ACC112 (cell line): ENCODE results near the gene FBXL2.
"Not testable (repeated sequence)": the region's sequence is repeated elsewhere in the genome, so short reads cannot be mapped to it uniquely, and the experiment has no call there.

Experiments used
- H2AFZ ChIP-seq: fragments of 200-600 bp; sonication (generic); one replicate; pipeline ENCODE4 v1.6.0; 2017; ENCODE audit warnings: antibody characterized with exemption, low read length; ENCODE audit not compliant: unreplicated experiment
- H3K27ac ChIP-seq: fragments of 200-600 bp; sonication (generic); 2 replicates; pipeline ENCODE4 v1.5.1; 2014; ENCODE audit warnings: low read depth, mild to moderate bottlenecking, antibody characterized with exemption, low read length, moderate library complexity
- H3K27me3 ChIP-seq: fragments of 200-600 bp; sonication (generic); 2 replicates; pipeline ENCODE4 v1.6.1; 2014; ENCODE audit warnings: mild to moderate bottlenecking, antibody characterized with exemption, low read length, moderate library complexity, mixed read lengths; ENCODE audit not compliant: insufficient read depth
- H3K36me3 ChIP-seq: fragments of 200-600 bp; sonication (generic); 2 replicates; pipeline ENCODE4 v1.6.1; 2016; ENCODE audit warnings: mild to moderate bottlenecking, antibody characterized with exemption, low read length, moderate library complexity, mixed read lengths; ENCODE audit not compliant: insufficient read depth
- H3K4me1 ChIP-seq: fragments of 200-600 bp; sonication (generic); one replicate; pipeline ENCODE4 v1.6.1; 2016; ENCODE audit warnings: low read length, mixed read lengths; ENCODE audit not compliant: insufficient read depth, unreplicated experiment, control insufficient read depth
- H3K4me3 ChIP-seq: fragments of 200-600 bp; sonication (generic); 2 replicates; pipeline ENCODE4 v1.5.1; 2014; ENCODE audit warnings: mild to moderate bottlenecking, low read depth, low read length
- H3K79me2 ChIP-seq: fragments of 200-600 bp; sonication (generic); one replicate; pipeline ENCODE4 v1.6.0; 2016; ENCODE audit warnings: low read length; ENCODE audit not compliant: control insufficient read depth, unreplicated experiment, insufficient read depth

FBXL2 gene

DNA sequence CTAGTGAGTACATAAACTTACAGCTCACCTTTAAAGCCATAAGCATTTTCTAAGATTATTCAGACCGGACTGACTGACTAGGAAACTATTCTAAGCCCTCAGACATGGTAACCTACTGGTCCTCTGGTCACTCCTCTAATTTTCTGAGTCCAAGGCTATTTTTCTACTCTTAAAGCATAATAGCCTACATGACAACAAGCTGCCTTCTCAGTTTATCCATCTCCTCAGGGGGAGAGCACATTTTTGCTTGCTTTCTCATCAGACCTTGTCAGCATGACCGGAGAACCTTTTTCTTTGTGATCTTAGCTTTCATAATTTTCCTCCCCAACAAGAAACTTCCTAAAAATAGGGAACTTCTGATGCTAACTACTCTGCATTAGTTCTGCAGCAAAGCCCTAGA, 124.5 kb downstream of the FBXL2 start:
- Histone ChIP-seq H3K4me3 (no peak overlapping the region), H3K36me3 (peaks cover 57% of the 10 kb centered on the region), H3K4me1 (peaks cover 8% of the 10 kb centered on the region), H3K27me3 (no peaks in the 10 kb centered on the region), H3K79me2 (peaks cover 4% of the 10 kb centered on the region), H3K27ac (0 out of 2 replicates have a peak overlapping the region, but pooled peaks have one; percentile 10), H2AFZ (no peak overlapping the region)

DNA sequence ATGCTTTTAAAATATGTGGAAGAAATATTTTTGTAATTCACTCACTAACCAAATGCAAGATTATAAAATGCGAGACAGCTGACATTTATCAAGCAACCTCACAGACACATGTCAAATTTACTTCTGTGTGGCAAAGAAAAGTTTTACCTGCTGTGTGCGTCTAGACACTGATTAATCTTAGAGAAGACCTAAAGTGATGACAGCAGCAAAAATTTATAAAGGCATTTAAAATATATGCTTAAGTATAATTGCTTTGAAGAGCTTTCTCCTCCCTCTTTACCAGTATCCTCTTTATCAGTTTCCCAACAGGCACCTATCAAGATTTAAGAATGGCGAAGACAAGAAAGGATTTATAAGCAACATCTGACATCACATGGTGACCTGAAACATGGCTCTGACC, 125.7 kb downstream of the FBXL2 start:
- Histone ChIP-seq H3K79me2 (peaks cover 8% of the 10 kb centered on the region), H3K36me3 (peaks cover 61% of the 10 kb centered on the region), H3K4me1 (peaks cover 8% of the 10 kb centered on the region), H2AFZ (no peak overlapping the region), H3K27me3 (no peaks in the 10 kb centered on the region), H3K4me3 (no peak overlapping the region), H3K27ac (no peak overlapping the region)

DNA sequence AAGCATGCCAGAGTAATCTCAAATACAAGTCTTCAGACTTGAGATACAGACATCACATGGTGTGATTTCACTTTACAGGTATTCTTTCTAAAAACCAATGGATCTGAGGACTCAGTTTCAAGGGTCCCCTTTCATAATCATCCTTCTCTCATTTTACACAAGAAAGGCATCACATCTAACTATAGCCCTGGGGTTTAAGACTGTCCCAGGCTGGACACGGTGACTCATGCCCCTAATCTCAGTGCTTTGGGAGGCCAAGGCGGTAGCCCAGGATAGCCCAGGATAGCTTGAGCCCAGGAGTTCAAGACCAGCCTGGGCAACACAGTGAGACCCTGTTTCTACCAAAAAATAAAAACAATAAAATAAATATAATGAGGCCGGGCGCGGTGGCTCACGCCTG, 126.5 kb downstream of the FBXL2 start:
- Histone ChIP-seq H3K36me3 (peaks cover 65% of the 10 kb centered on the region), H2AFZ (no peak overlapping the region), H3K4me1 (peaks cover 8% of the 10 kb centered on the region), H3K27ac (no peak overlapping the region), H3K79me2 (peaks cover 8% of the 10 kb centered on the region), H3K4me3 (no peak overlapping the region), H3K27me3 (no peaks in the 10 kb centered on the region)

DNA sequence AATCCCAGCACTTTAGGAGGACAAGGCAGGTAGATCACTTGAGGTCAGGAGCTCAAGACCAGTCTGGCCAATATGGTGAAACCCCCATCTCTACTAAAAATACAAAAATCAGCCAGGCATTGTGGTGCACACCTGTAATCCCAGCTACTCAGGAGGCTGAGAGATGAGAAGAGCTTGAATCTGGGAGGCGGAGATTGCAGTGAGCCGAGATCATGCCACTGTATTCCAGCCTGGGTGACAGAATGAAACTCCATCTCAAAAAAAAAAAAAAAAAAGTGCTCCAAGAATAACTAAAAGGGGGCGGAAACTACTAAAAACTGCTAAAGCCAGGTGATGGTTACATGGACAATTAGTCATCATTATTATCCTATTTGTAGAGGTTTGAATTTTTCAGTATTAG, 133.6 kb downstream of the FBXL2 start:
- H2AFZ ChIP-seq, H3K4me1 ChIP-seq, H3K4me3 ChIP-seq, H3K27ac ChIP-seq, H3K27me3 ChIP-seq: not testable (repeated sequence)
- Histone ChIP-seq H3K36me3 (peaks cover 65% of the 10 kb centered on the region), H3K79me2 (peaks cover 35% of the 10 kb centered on the region)

DNA sequence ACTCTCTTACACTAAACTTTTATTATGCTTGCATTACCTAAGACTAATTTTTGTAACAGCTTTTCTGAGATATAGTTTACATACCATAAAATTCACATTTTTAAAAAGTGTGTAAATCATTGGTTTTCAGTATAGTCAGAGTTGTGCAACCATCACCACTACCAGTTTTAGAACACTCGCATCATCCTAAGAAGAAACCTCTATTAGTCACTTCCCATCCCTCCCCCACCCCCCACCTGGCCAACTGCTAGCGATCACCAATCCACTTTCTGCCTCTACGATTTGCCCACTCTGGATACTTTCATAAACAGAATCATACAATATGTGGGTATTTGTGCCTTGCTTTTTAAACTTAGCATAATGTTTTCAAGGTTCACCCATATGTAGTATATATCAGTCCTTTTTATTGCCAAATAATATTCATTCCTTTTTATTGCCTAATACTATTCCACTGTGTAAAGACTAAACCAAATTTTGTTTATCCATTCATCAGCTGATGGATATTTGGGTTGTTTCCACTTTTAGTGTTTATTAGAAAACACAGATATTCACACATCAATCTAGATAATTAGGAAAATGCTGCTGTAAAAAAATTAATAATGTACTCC, 139.9 kb downstream of the FBXL2 start:
- Histone ChIP-seq H3K27me3 (no peaks in the 10 kb centered on the region), H3K79me2 (peaks cover 62% of the 10 kb centered on the region), H2AFZ (no peak overlapping the region), H3K36me3 (peaks cover 39% of the 10 kb centered on the region), H3K4me3 (no peak overlapping the region), H3K4me1 (peaks cover 17% of the 10 kb centered on the region), H3K27ac (peak overlapping the region; percentile 38)

DNA sequence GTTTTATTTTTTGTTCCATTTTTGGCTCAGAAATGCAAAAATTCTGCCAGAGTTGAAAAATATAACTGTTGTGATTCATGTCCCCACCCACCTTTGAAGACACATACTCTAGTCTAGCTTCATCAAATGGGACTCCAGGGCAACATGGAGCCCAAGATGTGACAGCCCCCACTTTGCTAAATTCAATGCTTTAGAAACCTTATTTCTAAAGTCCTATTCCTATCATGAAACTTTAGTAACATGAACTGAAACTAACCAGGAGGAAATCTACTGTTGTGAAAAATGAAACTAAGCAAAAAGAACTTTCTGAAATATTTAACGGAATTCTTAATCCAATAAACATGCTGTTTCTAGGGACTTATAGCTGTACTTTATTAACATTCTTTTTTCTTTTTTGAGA, 142.7 kb downstream of the FBXL2 start:
- Histone ChIP-seq H3K27ac (no peak overlapping the region), H3K4me1 (peaks cover 17% of the 10 kb centered on the region), H3K27me3 (no peaks in the 10 kb centered on the region), H3K36me3 (peaks cover 29% of the 10 kb centered on the region), H2AFZ (no peak overlapping the region), H3K4me3 (no peak overlapping the region), H3K79me2 (peaks cover 61% of the 10 kb centered on the region)

DNA sequence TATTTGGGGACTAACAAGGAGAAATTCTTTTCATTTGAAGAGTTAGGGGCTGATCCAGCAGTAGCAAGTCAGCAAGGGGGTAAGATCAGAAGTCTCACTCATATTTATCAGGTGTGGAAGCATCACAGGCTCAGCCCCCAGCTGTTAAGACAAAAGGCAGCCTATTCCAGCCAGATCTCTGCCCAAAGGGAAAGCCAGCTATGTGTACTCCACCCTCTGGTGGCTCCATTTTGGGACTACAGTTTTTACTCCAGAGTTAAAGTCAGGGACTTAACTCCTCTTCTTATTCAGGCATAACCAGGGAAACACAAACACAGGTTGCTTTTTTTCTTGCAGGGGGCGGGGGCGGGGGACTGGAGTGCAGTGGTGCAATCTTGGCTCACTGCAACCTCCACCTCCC, 143.7 kb downstream of the FBXL2 start:
- Histone ChIP-seq H3K4me3 (no peak overlapping the region), H3K36me3 (peaks cover 22% of the 10 kb centered on the region), H3K79me2 (peaks cover 63% of the 10 kb centered on the region), H3K27me3 (no peaks in the 10 kb centered on the region), H3K27ac (no peak overlapping the region), H3K4me1 (peaks cover 24% of the 10 kb centered on the region), H2AFZ (no peak overlapping the region)

DNA sequence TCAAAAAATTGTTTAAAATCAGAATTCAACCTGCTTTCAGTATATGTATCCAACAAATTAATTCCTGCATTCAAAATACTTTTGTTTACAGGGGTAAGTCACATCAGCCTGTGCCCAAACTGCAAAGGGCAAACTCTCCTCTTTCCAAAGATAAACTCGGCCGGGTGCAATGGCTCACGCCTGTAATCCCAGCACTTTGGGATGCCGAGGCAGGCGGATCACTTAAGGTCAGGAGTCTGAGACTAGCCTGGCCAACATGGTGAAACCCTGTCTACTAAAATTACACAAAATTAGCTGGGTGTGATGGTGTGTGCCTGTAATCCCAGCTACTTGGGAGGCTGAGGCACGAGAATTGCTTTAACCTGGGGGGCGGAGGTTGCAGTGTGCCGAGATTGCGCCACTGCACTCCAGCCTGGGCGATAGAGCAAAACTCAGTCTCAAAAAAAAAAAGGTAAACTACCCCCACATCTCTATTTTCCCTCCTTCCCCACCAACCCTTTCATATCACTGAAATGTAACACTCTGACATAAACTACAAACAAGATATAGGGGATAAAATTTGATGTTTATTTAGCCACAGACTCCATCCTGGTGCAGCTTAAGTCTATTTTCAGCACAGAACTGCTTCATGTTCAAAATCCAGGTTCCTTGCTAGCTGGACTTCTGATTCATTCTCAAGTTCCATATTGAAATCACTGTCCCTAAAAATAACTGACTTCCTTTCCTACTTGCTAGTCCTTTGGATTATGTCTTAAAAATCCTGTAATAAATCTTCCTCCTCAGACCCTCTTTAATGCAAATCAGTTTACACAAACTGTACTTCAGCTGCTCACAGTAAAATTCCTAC, 147.6 kb downstream of the FBXL2 start:
- no peaks in the 10 kb centered on the region for H3K27me3 ChIP-seq
- H2AFZ ChIP-seq, result no peak overlapping the region
- H3K4me3 ChIP-seq, result no peak overlapping the region
- peaks cover 38% of the 10 kb centered on the region for H3K4me1 ChIP-seq
- H3K36me3 ChIP-seq, result peaks cover 10% of the 10 kb centered on the region
- H3K79me2 ChIP-seq, result peaks cover 80% of the 10 kb centered on the region
- H3K27ac ChIP-seq, result no peak overlapping the region

DNA sequence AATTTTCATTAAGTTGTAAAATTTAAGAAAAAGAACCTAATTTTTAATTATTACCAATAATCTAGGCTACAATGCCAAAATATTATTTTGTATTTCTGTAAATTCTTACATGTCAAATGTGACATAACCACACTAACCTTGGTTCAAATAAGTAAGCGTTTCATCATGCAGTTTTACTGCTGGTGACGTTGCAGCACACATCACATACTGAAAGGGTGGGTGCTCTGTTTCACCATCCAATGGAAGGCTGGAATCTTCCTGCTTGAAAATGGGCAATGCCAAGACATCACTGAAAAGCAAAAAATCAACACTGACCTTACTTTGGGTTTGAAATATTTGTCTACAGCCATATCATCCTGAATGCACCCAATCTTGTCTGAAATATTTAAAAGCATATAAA, 148.2 kb downstream of the FBXL2 start:
- H2AFZ ChIP-seq, result no peak overlapping the region
- H3K27me3 ChIP-seq, result no peaks in the 10 kb centered on the region
- peaks cover 8% of the 10 kb centered on the region; the same call in 1 of the 2 replicates for H3K36me3 ChIP-seq
- H3K27ac ChIP-seq, result no peak overlapping the region
- peaks cover 82% of the 10 kb centered on the region for H3K79me2 ChIP-seq
- no peak overlapping the region for H3K4me3 ChIP-seq
- H3K4me1 ChIP-seq, result peaks cover 40% of the 10 kb centered on the region

DNA sequence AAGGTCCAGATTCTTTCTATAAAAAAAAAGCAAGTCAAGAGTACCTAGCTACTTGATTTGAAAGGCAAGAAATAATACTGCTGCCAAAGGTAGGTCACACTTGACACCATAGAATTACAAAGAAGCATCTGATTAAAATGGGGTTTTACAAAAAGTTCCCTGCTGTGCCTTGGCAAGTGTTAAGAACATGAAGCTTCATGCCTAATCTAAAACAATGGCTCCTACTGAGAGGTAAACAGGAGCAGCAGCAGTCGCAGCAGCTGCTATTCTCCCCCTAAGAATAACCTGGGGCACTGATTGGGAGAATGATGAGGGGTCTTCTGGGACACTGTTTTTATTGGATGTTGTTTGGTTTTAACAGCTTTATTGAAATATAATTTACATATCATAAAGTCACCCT, 148.8 kb downstream of the FBXL2 start:
- peaks cover 47% of the 10 kb centered on the region for H3K4me1 ChIP-seq
- peaks cover 83% of the 10 kb centered on the region for H3K79me2 ChIP-seq
- peaks cover 5% of the 10 kb centered on the region; the same call in 1 of the 2 replicates for H3K36me3 ChIP-seq
- no peak overlapping the region for H3K4me3 ChIP-seq
- no peak overlapping the region for H3K27ac ChIP-seq
- no peak overlapping the region for H2AFZ ChIP-seq
- H3K27me3 ChIP-seq, result no peaks in the 10 kb centered on the region
